NCI-H2081 (cell line): ENCODE results near the gene PPP1R1C.
"Not testable (repeated sequence)": the region's sequence is repeated elsewhere in the genome, so short reads cannot be mapped to it uniquely, and the experiment has no call there.

ENCODE experiments used
- DNase-seq, 2 experiments: peaks; one replicate each; lab custom pipeline; 2025; lab: John Stamatoyannopoulos, UW

Gene PPP1R1C

GRCh38 chr2:181985632-181986205, at the start of gene PPP1R1C:
Gene PPP1R1C (plus strand): TSS chr2:181985853. CDS start chr2:181986111, 258 bp downstream.
- no peak for DNase-seq

GRCh38 chr2:181937473-181937872, 48.2 kb upstream of the PPP1R1C start:
- DNase-seq: no peak

- DNase-seq: no peak
These were observed 42.1 kb upstream of the PPP1R1C start for GRCh38 chr2:181943411-181944124.

GRCh38 chr2:181944164-181944913, 41.3 kb upstream of the PPP1R1C start:
- no peak for DNase-seq

- no peak for DNase-seq
These were observed 40.8 kb upstream of the PPP1R1C start for GRCh38 chr2:181944914-181945291.

- DNase-seq: no peak
These were observed 39.1 kb upstream of the PPP1R1C start for GRCh38 chr2:181946444-181947127.

GRCh38 chr2:181947273-181947672, 38.4 kb upstream of the PPP1R1C start:
- DNase-seq: no peak

GRCh38 chr2:181948227-181948626, 37.4 kb upstream of the PPP1R1C start:
- DNase-seq: no peak

- no peak for DNase-seq
These were observed 36.6 kb upstream of the PPP1R1C start for GRCh38 chr2:181949047-181949446.

GRCh38 chr2:181952404-181953226, 33.0 kb upstream of the PPP1R1C start:
- DNase-seq: no peak

- DNase-seq: peak; percentile 18 to 38
These were observed 31.6 kb upstream of the PPP1R1C start for GRCh38 chr2:181953881-181954537.

GRCh38 chr2:181954538-181954883, 31.1 kb upstream of the PPP1R1C start:
- no peak for DNase-seq

GRCh38 chr2:181955010-181955409, 30.6 kb upstream of the PPP1R1C start:
- DNase-seq: no peak

- not testable (repeated sequence) for DNase-seq
These were observed 29.8 kb upstream of the PPP1R1C start for GRCh38 chr2:181955866-181956265.

- no peak for DNase-seq
These were observed 28.0 kb upstream of the PPP1R1C start for GRCh38 chr2:181957668-181958067.

- no peak for DNase-seq
These were observed 26.9 kb upstream of the PPP1R1C start for GRCh38 chr2:181958726-181959125.

- DNase-seq: no peak
These were observed 26.1 kb upstream of the PPP1R1C start for GRCh38 chr2:181959508-181959907.

GRCh38 chr2:181961167-181961566, 24.5 kb upstream of the PPP1R1C start:
- DNase-seq: not testable (repeated sequence)

- no peak for DNase-seq
These were observed 23.5 kb upstream of the PPP1R1C start for GRCh38 chr2:181962142-181962541.

GRCh38 chr2:181970160-181970794, 15.4 kb upstream of the PPP1R1C start:
- no peak for DNase-seq

GRCh38 chr2:181971032-181971431, 14.6 kb upstream of the PPP1R1C start:
- no peak for DNase-seq
